Liver (tissue), 2 donors: ENCODE data around the gene IP6K3.

Experiments
- JUND ChIP-seq, 2 donors: IDR thresholded peaks; 2 replicates each; pipeline ENCODE4 v1.6.1; 2016; ENCODE audit warnings: antibody characterized with exemption in 2 of 2
- TF ChIP-seq, protein P1 (sequence below): IDR thresholded peaks from 2 replicates; pipeline ENCODE4 v1.6.1; 2016; ENCODE audit warnings: antibody characterized with exemption
- donor health status: healthy.

GRCh38 chr6:33789550-33789895 is 42.8 kb upstream of the IP6K3 start:
- TF ChIP-seq, protein P1, sequence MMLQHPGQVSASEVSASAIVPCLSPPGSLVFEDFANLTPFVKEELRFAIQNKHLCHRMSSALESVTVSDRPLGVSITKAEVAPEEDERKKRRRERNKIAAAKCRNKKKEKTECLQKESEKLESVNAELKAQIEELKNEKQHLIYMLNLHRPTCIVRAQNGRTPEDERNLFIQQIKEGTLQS, result no peak
- no peak for TF ChIP-seq JUND (IDR thresholded peaks at IDR 0.05)
